Measurements from ENCODE around the gene KCNH6. TPM values are rescaled to one million over a fixed set of nuclear protein-coding genes. Genes with fewer than 3 reads are reported as not detected.

KCNH6 gene
- total RNA-seq, 1 donor from 2014 or later, result not detected

DNA sequence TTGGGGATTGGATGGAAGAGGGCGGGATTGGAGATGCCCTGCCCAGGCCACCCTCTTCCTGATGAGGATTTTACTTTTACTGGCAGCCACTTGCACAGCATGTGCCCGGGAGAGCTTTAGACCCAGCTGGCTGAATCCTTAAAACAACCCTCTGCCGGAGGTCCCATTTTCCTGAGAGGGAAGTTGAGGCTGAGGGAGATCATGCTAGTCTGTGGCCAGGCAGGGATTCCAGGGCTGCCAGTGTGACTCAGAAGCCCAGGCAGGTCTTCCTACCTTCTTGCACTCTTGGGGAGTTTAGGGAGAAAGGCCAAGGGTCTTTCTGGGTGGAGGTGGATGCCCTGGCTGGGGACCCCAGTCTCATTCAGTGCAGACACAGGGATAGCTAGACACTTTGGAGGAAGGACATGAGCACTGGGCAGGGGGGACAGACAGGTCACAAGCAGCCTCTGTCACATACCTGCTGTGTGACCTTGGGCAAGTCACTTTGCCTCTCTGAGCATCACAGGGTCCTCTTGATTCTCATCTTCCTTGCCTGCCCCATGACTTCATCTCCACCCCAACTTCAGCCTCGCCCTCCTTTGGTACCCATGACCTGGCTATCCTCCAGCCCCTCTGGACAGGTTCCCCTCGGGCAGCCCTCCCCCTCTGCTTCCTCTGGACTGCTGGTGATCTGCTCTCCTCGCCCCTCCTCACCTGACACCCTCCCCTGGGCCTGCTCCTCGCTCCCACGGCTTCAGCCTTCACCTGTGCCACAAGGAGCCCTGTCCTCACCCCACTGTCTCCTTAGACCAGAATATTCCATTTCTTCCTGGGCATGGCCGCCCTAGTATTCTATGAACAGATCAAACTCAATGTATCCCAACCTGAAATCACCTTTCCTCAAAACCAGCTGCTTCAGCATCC, 15.8 kb downstream of the KCNH6 start:
- TF ChIP-seq, protein P1, sequence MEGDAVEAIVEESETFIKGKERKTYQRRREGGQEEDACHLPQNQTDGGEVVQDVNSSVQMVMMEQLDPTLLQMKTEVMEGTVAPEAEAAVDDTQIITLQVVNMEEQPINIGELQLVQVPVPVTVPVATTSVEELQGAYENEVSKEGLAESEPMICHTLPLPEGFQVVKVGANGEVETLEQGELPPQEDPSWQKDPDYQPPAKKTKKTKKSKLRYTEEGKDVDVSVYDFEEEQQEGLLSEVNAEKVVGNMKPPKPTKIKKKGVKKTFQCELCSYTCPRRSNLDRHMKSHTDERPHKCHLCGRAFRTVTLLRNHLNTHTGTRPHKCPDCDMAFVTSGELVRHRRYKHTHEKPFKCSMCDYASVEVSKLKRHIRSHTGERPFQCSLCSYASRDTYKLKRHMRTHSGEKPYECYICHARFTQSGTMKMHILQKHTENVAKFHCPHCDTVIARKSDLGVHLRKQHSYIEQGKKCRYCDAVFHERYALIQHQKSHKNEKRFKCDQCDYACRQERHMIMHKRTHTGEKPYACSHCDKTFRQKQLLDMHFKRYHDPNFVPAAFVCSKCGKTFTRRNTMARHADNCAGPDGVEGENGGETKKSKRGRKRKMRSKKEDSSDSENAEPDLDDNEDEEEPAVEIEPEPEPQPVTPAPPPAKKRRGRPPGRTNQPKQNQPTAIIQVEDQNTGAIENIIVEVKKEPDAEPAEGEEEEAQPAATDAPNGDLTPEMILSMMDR (IDR thresholded peaks at IDR 0.05), result no peak
- no peak overlapping the region for H3K27ac Mint-ChIP-seq (ENCODE audit: unreplicated experiment)
- DNase-seq (ENCODE audit: extremely low spot score, unreplicated experiment), result no peak
- H3K36me3 Mint-ChIP-seq (ENCODE audit: unreplicated experiment), result no peaks in the 10 kb centered on the region
- no peak overlapping the region for H3K4me3 Mint-ChIP-seq (ENCODE audit: unreplicated experiment)
- no peaks in the 10 kb centered on the region for H3K4me1 Mint-ChIP-seq (ENCODE audit: unreplicated experiment)
- no peaks in the 10 kb centered on the region for H3K9me3 Mint-ChIP-seq (ENCODE audit: unreplicated experiment)
- peaks cover 7% of the 10 kb centered on the region for H3K27me3 Mint-ChIP-seq (ENCODE audit: unreplicated experiment)

GRCh38 chr17:63540590-63540989, 17.4 kb downstream of the KCNH6 start:
- H3K4me1 Mint-ChIP-seq (ENCODE audit: unreplicated experiment), result no peaks in the 10 kb centered on the region
- TF ChIP-seq, protein P1 (IDR thresholded peaks at IDR 0.05), result no peak

DNA sequence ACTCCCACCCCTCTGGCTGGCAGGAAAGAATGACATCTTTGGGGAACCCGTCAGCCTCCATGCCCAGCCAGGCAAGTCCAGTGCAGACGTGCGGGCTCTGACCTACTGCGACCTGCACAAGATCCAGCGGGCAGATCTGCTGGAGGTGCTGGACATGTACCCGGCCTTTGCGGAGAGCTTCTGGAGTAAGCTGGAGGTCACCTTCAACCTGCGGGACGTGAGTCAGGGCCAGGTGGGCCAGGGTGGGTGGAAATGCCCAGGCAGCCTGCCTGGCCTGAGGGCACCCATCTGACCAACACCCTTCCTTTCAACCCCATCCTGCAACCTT, 19.0 kb downstream of the KCNH6 start:
- no peaks in the 10 kb centered on the region for H3K36me3 Mint-ChIP-seq (ENCODE audit: unreplicated experiment)
- TF ChIP-seq, protein P1 (IDR thresholded peaks at IDR 0.05), result no peak

More at GRCh38 chr17:63540590-63540989, 17.4 kb downstream of the KCNH6 start:
- Mint-ChIP-seq H3K9me3 (ENCODE audit: unreplicated experiment) (no peaks in the 10 kb centered on the region), H3K36me3 (ENCODE audit: unreplicated experiment) (no peaks in the 10 kb centered on the region), H3K4me3 (ENCODE audit: unreplicated experiment) (no peak overlapping the region), H3K27me3 (ENCODE audit: unreplicated experiment) (peaks cover 7% of the 10 kb centered on the region), H3K27ac (ENCODE audit: unreplicated experiment) (no peak overlapping the region)
- no peak for DNase-seq (ENCODE audit: extremely low spot score, unreplicated experiment)

GRCh38 chr17:63542942-63543821, 20.0 kb downstream of the KCNH6 start:
- H3K27me3 Mint-ChIP-seq (ENCODE audit: unreplicated experiment), result peaks cover 7% of the 10 kb centered on the region
- no peaks in the 10 kb centered on the region for H3K4me1 Mint-ChIP-seq (ENCODE audit: unreplicated experiment)
- H3K9me3 Mint-ChIP-seq (ENCODE audit: unreplicated experiment), result no peaks in the 10 kb centered on the region
- no peak overlapping the region for H3K27ac Mint-ChIP-seq (ENCODE audit: unreplicated experiment)
- no peak overlapping the region for H3K4me3 Mint-ChIP-seq (ENCODE audit: unreplicated experiment)
- no peaks in the 10 kb centered on the region for H3K36me3 Mint-ChIP-seq (ENCODE audit: unreplicated experiment)
- TF ChIP-seq, protein P1 (IDR thresholded peaks at IDR 0.05), result no peak
- DNase-seq (ENCODE audit: extremely low spot score, unreplicated experiment), result no peak

More for the DNA sequence above, 19.0 kb downstream of the KCNH6 start:
- Mint-ChIP-seq H3K4me3 (ENCODE audit: unreplicated experiment) (no peak overlapping the region), H3K27me3 (ENCODE audit: unreplicated experiment) (peaks cover 7% of the 10 kb centered on the region), H3K27ac (ENCODE audit: unreplicated experiment) (no peak overlapping the region), H3K9me3 (ENCODE audit: unreplicated experiment) (no peaks in the 10 kb centered on the region), H3K4me1 (ENCODE audit: unreplicated experiment) (no peaks in the 10 kb centered on the region)
- no peak for DNase-seq (ENCODE audit: extremely low spot score, unreplicated experiment)

Data from osteocyte (in vitro differentiated cells).